Ascending aorta (tissue), 2 donors: ENCODE data around the gene CYS1. TPM values are rescaled to one million over a fixed set of nuclear protein-coding genes. Genes with fewer than 3 reads are reported as not detected.

Experiments
- DNase-seq, 2 donors: peaks; one replicate each; pipeline ENCODE4 v3.0.0-alpha.2; 2019; ENCODE audit warnings: low spot score in 2 of 2
- H3K27ac ChIP-seq, 2 donors: fragments of 200-600 bp; sonication (generic); one replicate each; pipeline ENCODE4 v1.5.1; 2016 to 2017; ENCODE audit warnings: mild to moderate bottlenecking in 1 of 2
- H3K27me3 ChIP-seq: fragments of 200-600 bp; sonication (generic); one replicate; pipeline ENCODE4 v1.5.1; 2017
- H3K36me3 ChIP-seq, 2 donors: fragments of 200-600 bp; sonication (generic); one replicate each; pipeline ENCODE4 v1.5.1; 2016
- H3K4me1 ChIP-seq, 2 donors: fragments of 200-600 bp; sonication (generic); one replicate each; pipeline ENCODE4 v1.5.1; 2016 to 2017; ENCODE audit warnings: mild to moderate bottlenecking in 1 of 2
- H3K4me3 ChIP-seq, 2 donors: fragments of 200-600 bp; sonication (generic); one replicate each; pipeline ENCODE4 v1.5.1; 2016 to 2017; ENCODE audit warnings: mild to moderate bottlenecking in 1 of 2
- H3K9me3 ChIP-seq, 2 donors: fragments of 200-600 bp; sonication (generic); one replicate each; pipeline ENCODE4 v1.5.1; 2016
- CTCF ChIP-seq, 3 experiments: fragments of 200-600 bp in 2 of 3; fragments of 450-650 bp in 1 of 3; sonication (generic) in 2 of 3; IDR thresholded peaks; one replicate each; pipeline ENCODE4 v1.5.1; 2016 to 2019; ENCODE audit warnings: antibody characterized with exemption in 3 of 3, mild to moderate bottlenecking in 1 of 3, moderate library complexity in 1 of 3
- intact Hi-C: fragments of 100-400 bp; cut with DNase I; formaldehyde crosslinking; loops from one replicate; pipeline ENCODE4 v1.15.1; 2023
- total RNA-seq: library from RNA; depleted of rRNA; stranded (reverse); fragments of >200 nt; gene quantifications from one replicate; pipeline ENCODE4 v1.1.0, GENCODE V29; 2016

The CYS1 gene
- total RNA-seq, 1 donor from 2014 or later: 13.8 TPM

DNA sequence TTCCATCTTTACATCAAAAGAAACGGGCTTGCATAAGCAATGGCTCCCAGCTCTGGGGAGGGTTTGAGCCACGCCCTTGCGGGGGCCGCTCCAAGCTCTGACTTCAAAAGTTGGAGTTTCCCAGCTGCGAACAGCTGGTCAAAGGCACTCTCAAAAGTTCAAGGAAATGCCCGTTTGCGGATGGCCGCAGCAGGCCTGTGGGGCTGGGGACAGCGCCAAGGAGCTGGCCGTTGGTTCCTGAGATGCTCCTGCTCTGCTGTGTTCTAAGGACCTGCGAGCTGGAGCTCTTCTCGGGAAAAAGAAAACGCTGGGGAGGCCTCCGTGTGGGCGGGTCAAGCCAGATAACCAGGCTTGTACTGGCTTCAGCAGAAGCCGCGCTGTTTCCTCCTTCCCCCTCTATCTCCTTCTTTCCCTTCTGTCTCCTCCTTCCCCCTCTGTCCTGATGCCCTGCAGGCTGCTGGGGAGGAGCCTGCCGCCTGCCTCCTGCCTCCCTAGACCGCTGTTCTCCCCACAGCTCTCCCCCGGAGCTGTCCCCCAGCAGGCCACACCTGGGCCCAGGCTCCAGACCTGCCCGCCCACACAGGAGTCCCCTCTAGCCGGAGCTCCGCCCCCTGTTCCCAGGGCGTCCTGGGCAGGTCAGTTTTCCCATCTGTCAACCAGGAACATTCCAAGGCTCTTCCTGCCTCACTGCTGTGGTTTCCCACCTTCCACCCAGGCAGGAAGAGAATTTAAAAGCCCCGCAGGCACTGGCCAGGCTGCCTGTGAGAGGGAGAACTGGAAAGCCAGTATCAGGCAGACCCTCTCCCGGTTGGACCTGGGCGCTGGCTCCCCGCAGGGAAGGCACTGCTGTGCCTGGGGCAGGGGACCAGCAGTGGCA, 22.7 kb downstream of the CYS1 start:
- no peak for TF ChIP-seq CTCF (IDR thresholded peaks at IDR 0.05)
- Histone ChIP-seq H3K27ac (peak overlapping the region; percentile 4 to 31), H3K9me3 (no peaks in the 10 kb centered on the region), H3K4me1 (peaks cover 0 to 3% of the 10 kb centered on the region in 2 donors), H3K36me3 (peaks cover 4 to 31% of the 10 kb centered on the region in 2 donors), H3K4me3 (peak overlapping the region in 1 of 2 donors; percentile 12), H3K27me3 (no peaks in the 10 kb centered on the region)
- intact Hi-C loops: no loop called here
- DNase-seq: no peak

GRCh38 chr2:10056439-10056838, 23.8 kb downstream of the CYS1 start:
- no peak overlapping the region for H3K4me3 ChIP-seq
- H3K9me3 ChIP-seq: no peaks in the 10 kb centered on the region
- no peak for DNase-seq
- no peak overlapping the region for H3K27ac ChIP-seq
- peaks cover 10 to 39% of the 10 kb centered on the region in 2 donors for H3K36me3 ChIP-seq
- intact Hi-C loops: no loop called here
- H3K27me3 ChIP-seq: no peaks in the 10 kb centered on the region
- peaks cover 0 to 3% of the 10 kb centered on the region in 2 donors for H3K4me1 ChIP-seq
- no peak for TF ChIP-seq CTCF (IDR thresholded peaks at IDR 0.05)

DNA sequence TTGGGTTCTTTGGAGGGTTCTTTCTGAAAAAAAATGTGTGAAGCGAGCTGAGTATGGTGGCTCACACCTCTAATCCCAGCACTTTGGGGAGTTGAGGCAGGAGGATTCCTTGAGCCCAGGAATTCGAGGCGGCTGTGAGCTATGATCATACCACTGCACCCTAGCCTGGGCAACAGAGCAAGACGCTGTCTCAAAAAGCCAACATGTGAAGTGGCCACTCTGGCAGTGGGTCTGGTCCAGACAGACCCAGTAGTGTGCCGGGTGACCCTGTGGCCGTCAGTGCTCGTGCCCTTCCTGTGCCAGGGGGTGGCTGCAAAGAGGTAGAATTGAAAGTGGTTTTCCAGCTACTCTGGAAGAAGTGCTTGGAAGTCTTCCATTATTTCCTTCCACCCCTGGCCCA, 25.2 kb downstream of the CYS1 start:
- H3K27ac ChIP-seq: no peak overlapping the region
- intact Hi-C loops: no loop called here

GRCh38 chr2:10054424-10054823, 25.8 kb downstream of the CYS1 start:
- Histone ChIP-seq H3K4me1 (peaks cover 0 to 5% of the 10 kb centered on the region in 2 donors), H3K36me3 (peaks cover 13 to 46% of the 10 kb centered on the region in 2 donors), H3K27ac (no peak overlapping the region), H3K27me3 (no peaks in the 10 kb centered on the region), H3K9me3 (no peaks in the 10 kb centered on the region), H3K4me3 (no peak overlapping the region)
- intact Hi-C loops: no loop called here
- no peak for DNase-seq
- no peak for TF ChIP-seq CTCF (IDR thresholded peaks at IDR 0.05)

More for the DNA sequence above, 25.2 kb downstream of the CYS1 start:
- peaks cover 0 to 3% of the 10 kb centered on the region in 2 donors for H3K4me1 ChIP-seq
- no peak for TF ChIP-seq CTCF (IDR thresholded peaks at IDR 0.05)
- no peak overlapping the region for H3K4me3 ChIP-seq
- H3K9me3 ChIP-seq: no peaks in the 10 kb centered on the region
- no peak for DNase-seq
- peaks cover 10 to 44% of the 10 kb centered on the region in 2 donors for H3K36me3 ChIP-seq
- no peaks in the 10 kb centered on the region for H3K27me3 ChIP-seq

GRCh38 chr2:10053351-10053750, 26.9 kb downstream of the CYS1 start:
- Histone ChIP-seq H3K27ac (no peak overlapping the region), H3K27me3 (no peaks in the 10 kb centered on the region), H3K9me3 (no peaks in the 10 kb centered on the region), H3K4me3 (no peak overlapping the region), H3K4me1 (peaks cover 0 to 13% of the 10 kb centered on the region in 2 donors), H3K36me3 (peaks cover 18 to 55% of the 10 kb centered on the region in 2 donors)
- no peak for TF ChIP-seq CTCF (IDR thresholded peaks at IDR 0.05)
- intact Hi-C loops: no loop called here
- DNase-seq: no peak
